HEK293 (cell line): ENCODE data around the gene PMM1.

Experiments used
- CTCF ChIA-PET: fragments of 350-600 bp; formaldehyde crosslinking; extraction: SDS; loops from one replicate; lab custom pipeline; 2021; ENCODE audit warnings: antibody characterized with exemption; lab: Yijun Ruan, JAX
- POLR2A ChIA-PET: fragments of 300-600 bp; formaldehyde crosslinking; extraction: SDS; loops from one replicate; lab custom pipeline; 2020; ENCODE audit warnings: antibody characterized with exemption, inconsistent platforms; lab: Yijun Ruan, JAX
- H3K27ac ChIP-seq: fragments of 200-500 bp; sonication (Bioruptor generic); 2 replicates; pipeline ENCODE4 v1.5.1; 2014; ENCODE audit warnings: low read depth, low read length, control low read depth, inconsistent platforms; ENCODE audit errors: extremely low read depth
- H3K36me3 ChIP-seq, 2 experiments: fragments of 200-500 bp in 1 of 2; sonication (Bioruptor generic) in 1 of 2; 1 replicate in 1 of 2; 2 replicates in 1 of 2; pipeline ENCODE4 v1.5.1; 2014 to 2017; ENCODE audit warnings: inconsistent platforms in 2 of 2, low read length in 2 of 2; ENCODE audit not compliant: control insufficient read depth in 2 of 2, insufficient read depth in 1 of 2
- H3K4me1 ChIP-seq: fragments of 200-500 bp; sonication (Bioruptor generic); 2 replicates; pipeline ENCODE4 v1.5.1; 2014; ENCODE audit warnings: mild to moderate bottlenecking, low read length, inconsistent platforms; ENCODE audit not compliant: control insufficient read depth, insufficient read depth
- H3K4me3 ChIP-seq: 2 replicates; pipeline ENCODE4 v1.5.1; 2011; ENCODE audit warnings: low read depth, mild to moderate bottlenecking, control low read depth, low read length, moderate library complexity
- H3K9me3 ChIP-seq: fragments of 200-500 bp; sonication (Bioruptor generic); 2 replicates; pipeline ENCODE4 v1.5.1; 2014; ENCODE audit warnings: low read depth, low read length, inconsistent platforms; ENCODE audit not compliant: control insufficient read depth, insufficient read depth
- BCL11A ChIP-seq: fragments of 450-650 bp; formaldehyde crosslinking; IDR thresholded peaks from 2 replicates; pipeline ENCODE4 v1.5.1; 2016; ENCODE audit warnings: low read depth, missing biosample characterization, missing genetic modification characterization
- GFI1B ChIP-seq: fragments of 450-650 bp; formaldehyde crosslinking; IDR thresholded peaks from 2 replicates; pipeline ENCODE4 v1.5.1; 2016; ENCODE audit warnings: missing biosample characterization, missing genetic modification characterization
- GLIS1 ChIP-seq: fragments of 450-650 bp; formaldehyde crosslinking; IDR thresholded peaks from 2 replicates; pipeline ENCODE4 v1.5.1; 2016; ENCODE audit warnings: missing biosample characterization, missing genetic modification characterization
- HOXC10 ChIP-seq: sonication (generic); formaldehyde crosslinking; IDR thresholded peaks from 2 replicates; pipeline ENCODE4 v1.8.1; 2023; ENCODE audit warnings: mild to moderate bottlenecking, missing genetic modification reagents
- KLF17 ChIP-seq: fragments of 450-650 bp; formaldehyde crosslinking; IDR thresholded peaks from 2 replicates; pipeline ENCODE4 v1.5.1; 2016; ENCODE audit warnings: missing biosample characterization, missing genetic modification characterization
- KLF8 ChIP-seq: fragments of 450-650 bp; formaldehyde crosslinking; IDR thresholded peaks from 2 replicates; pipeline ENCODE4 v1.5.1; 2016; ENCODE audit warnings: missing biosample characterization, missing genetic modification characterization
- OSR2 ChIP-seq: fragments of 450-650 bp; formaldehyde crosslinking; IDR thresholded peaks from 2 replicates; pipeline ENCODE4 v1.5.1; 2016; ENCODE audit warnings: missing biosample characterization, missing genetic modification characterization
- PRDM1 ChIP-seq: fragments of 450-650 bp; formaldehyde crosslinking; IDR thresholded peaks from 2 replicates; pipeline ENCODE4; 2016; ENCODE audit warnings: missing biosample characterization, missing genetic modification characterization
- SP7 ChIP-seq: fragments of 450-650 bp; formaldehyde crosslinking; IDR thresholded peaks from 2 replicates; pipeline ENCODE4 v1.5.1; 2016; ENCODE audit warnings: missing biosample characterization, missing genetic modification characterization
- WT1 ChIP-seq: fragments of 450-650 bp; formaldehyde crosslinking; IDR thresholded peaks from 2 replicates; pipeline ENCODE4 v1.5.1; 2016; ENCODE audit warnings: missing biosample characterization, missing genetic modification characterization
- ZFP3 ChIP-seq: fragments of 450-650 bp; formaldehyde crosslinking; IDR thresholded peaks from 2 replicates; pipeline ENCODE4 v1.5.1; 2016; ENCODE audit warnings: low read depth, missing biosample characterization, missing genetic modification characterization
- ZIC2 ChIP-seq: fragments of 450-650 bp; formaldehyde crosslinking; IDR thresholded peaks from 2 replicates; pipeline ENCODE4 v1.5.1; 2016; ENCODE audit warnings: missing biosample characterization, missing genetic modification characterization
- ZNF112 ChIP-seq: fragments of 450-650 bp; formaldehyde crosslinking; IDR thresholded peaks from 2 replicates; pipeline ENCODE4 v1.5.0; 2017; ENCODE audit warnings: missing biosample characterization, missing genetic modification characterization
- ZNF146 ChIP-seq: fragments of 450-650 bp; formaldehyde crosslinking; IDR thresholded peaks from 2 replicates; pipeline ENCODE4 v1.5.1; 2016; ENCODE audit warnings: missing biosample characterization, missing genetic modification characterization
- ZNF148 ChIP-seq: fragments of 450-650 bp; formaldehyde crosslinking; IDR thresholded peaks from 2 replicates; pipeline ENCODE4 v1.5.0; 2017; ENCODE audit warnings: missing biosample characterization, missing genetic modification characterization, borderline replicate concordance
- ZNF18 ChIP-seq: fragments of 450-650 bp; formaldehyde crosslinking; IDR thresholded peaks from 2 replicates; pipeline ENCODE4 v1.5.1; 2016; ENCODE audit warnings: missing biosample characterization, missing genetic modification characterization
- ZNF274 ChIP-seq, 2 experiments: fragments of 200-500 bp in 1 of 2; fragments of 450-650 bp in 1 of 2; sonication (Bioruptor generic) in 1 of 2; formaldehyde crosslinking in 1 of 2; IDR thresholded peaks; 2 replicates each; pipeline versions ENCODE4 v1.5.1 to v1.6.1; 2014 to 2016; ENCODE audit warnings: borderline replicate concordance in 1 of 2, inconsistent platforms in 1 of 2, low read length in 1 of 2, missing biosample characterization in 1 of 2, missing genetic modification characterization in 1 of 2
- ZNF341 ChIP-seq: fragments of 450-650 bp; formaldehyde crosslinking; IDR thresholded peaks from 2 replicates; pipeline ENCODE4; 2016; ENCODE audit warnings: low read depth, missing biosample characterization, missing genetic modification characterization
- ZNF404 ChIP-seq: fragments of 450-650 bp; formaldehyde crosslinking; IDR thresholded peaks from 2 replicates; pipeline ENCODE4 v1.5.1; 2017; ENCODE audit warnings: missing biosample characterization, missing genetic modification characterization
- ZNF530 ChIP-seq: fragments of 450-650 bp; formaldehyde crosslinking; IDR thresholded peaks from 2 replicates; pipeline ENCODE4 v1.5.1; 2016; ENCODE audit warnings: low read depth, missing biosample characterization, missing genetic modification characterization
- ZNF571 ChIP-seq: fragments of 450-650 bp; formaldehyde crosslinking; IDR thresholded peaks from 2 replicates; pipeline ENCODE4 v1.5.0; 2017; ENCODE audit warnings: missing biosample characterization, missing genetic modification characterization
- ZNF621 ChIP-seq: fragments of 450-650 bp; formaldehyde crosslinking; IDR thresholded peaks from 2 replicates; pipeline ENCODE4 v1.5.1; 2017; ENCODE audit warnings: missing biosample characterization, missing genetic modification characterization
- ZNF76 ChIP-seq: fragments of 450-650 bp; formaldehyde crosslinking; IDR thresholded peaks from 2 replicates; pipeline ENCODE4; 2016; ENCODE audit warnings: low read depth, missing biosample characterization, missing genetic modification characterization, borderline replicate concordance
- ZNF837 ChIP-seq: fragments of 450-650 bp; formaldehyde crosslinking; IDR thresholded peaks from 2 replicates; pipeline ENCODE4 v1.5.1; 2016; ENCODE audit warnings: missing biosample characterization, missing genetic modification characterization
- ZSCAN4 ChIP-seq: fragments of 450-650 bp; formaldehyde crosslinking; IDR thresholded peaks from 2 replicates; pipeline ENCODE4 v1.5.1; 2017; ENCODE audit warnings: missing biosample characterization, missing genetic modification characterization
- TF ChIP-seq, protein P1 (sequence below): fragments of 450-650 bp; formaldehyde crosslinking; IDR thresholded peaks from 2 replicates; pipeline ENCODE4 v1.5.1; 2016; ENCODE audit warnings: missing biosample characterization, missing genetic modification characterization

The PMM1 gene

DNA sequence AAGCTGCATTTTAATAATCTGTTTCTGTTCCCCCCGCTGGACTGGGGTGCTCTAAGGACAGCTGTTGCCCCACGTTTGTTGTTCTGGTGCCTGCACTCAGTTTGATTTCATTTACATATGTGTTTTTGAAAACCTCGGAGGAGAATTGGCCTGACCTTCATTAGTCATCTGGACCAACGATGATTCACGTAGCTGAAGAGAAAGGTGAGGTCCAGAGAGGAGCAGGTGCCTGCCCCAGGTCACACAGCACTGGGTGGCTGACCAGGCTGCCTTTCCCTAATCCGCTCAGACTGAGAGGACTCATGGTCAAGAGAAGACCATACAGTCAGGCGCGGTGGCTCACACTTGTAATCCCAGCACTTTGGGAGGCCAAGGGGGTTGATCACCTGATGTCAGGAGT lies 25.1 kb downstream of the PMM1 start:
- H3K4me1 ChIP-seq = peaks cover 3% of the 10 kb centered on the region
- TF ChIP-seq OSR2 (tag by site-specific recombination) (no peak), ZFP3 (tag by site-specific recombination) (no peak), ZNF404 (tag by site-specific recombination) (no peak), HOXC10 (no peak)
- H3K36me3 ChIP-seq = no peaks in the 10 kb centered on the region
- ChIA-PET CTCF (interaction anchor here (0.7 to 1.2 kb wide), 3 partner anchors 20 to 233 kb away, joined by 3 to 5 read pairs (median 3); partner anchors contain the start of gene POLR3H), POLR2A (interaction anchor here (0.6 kb wide), 1 partner anchor 160 kb away, joined by 3 read pairs; no protein-coding TSS in a partner anchor)
- H3K4me3 ChIP-seq = no peak overlapping the region
- no peaks in the 10 kb centered on the region for H3K9me3 ChIP-seq
- H3K27ac ChIP-seq = no peak overlapping the region

DNA sequence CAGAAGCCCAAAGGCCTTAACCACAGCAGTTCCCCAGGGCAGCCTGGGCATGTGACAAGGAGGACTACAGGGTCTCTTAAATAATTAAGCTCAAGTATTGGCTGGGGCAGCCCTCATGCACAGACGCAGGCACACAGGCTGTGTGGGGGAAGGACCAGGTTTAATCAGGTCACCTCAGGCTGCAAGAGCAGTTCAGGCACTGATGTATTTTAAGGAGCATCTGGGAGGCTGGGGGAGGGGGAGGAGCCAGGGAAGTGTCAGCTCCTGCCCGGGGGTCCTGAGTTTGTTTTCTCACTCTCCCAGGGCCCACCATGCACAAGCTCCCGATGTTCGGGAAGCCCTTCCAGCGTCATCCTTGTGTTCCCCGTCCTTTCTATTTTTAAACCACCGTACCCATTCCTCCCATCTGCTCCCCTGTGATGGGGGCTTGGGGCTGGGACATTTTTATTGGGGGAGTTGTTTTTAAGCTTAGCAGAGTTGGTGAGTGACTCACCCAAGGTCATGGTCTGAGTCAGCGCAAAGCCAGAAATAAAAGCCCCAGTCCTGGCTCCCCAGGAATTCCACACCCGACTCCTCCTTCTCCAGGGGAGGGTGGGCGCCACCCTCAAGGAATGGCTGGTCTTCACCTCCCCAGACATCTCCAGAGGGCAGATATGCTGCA lies 26.5 kb downstream of the PMM1 start:
- ChIA-PET CTCF (interaction anchor here (0.6 to 2.0 kb wide), 4 partner anchors 14 to 35 kb away, joined by 3 to 7 read pairs (median 4); partner anchors contain the start of gene POLR3H), POLR2A (interaction anchor here (0.6 to 12.8 kb wide), 6 partner anchors 12 to 117 kb away, joined by 3 to 105 read pairs (median 4); partner anchors contain the start of genes DESI1, PMM1 and TOB2)
- Histone ChIP-seq H3K4me1 (peaks cover 3% of the 10 kb centered on the region), H3K27ac (no peak overlapping the region), H3K36me3 (no peaks in the 10 kb centered on the region), H3K9me3 (no peaks in the 10 kb centered on the region), H3K4me3 (no peak overlapping the region)
- TF ChIP-seq ZNF112 (tag by site-specific recombination) = no peak
- no peak for TF ChIP-seq ZSCAN4
- peak; percentile 66 for TF ChIP-seq KLF17 (tag by site-specific recombination)
- TF ChIP-seq ZNF18 (tag by site-specific recombination) = no peak
- no peak for TF ChIP-seq ZNF530 (tag by site-specific recombination)
- no peak for TF ChIP-seq ZNF571 (tag by site-specific recombination)
- peak; percentile 93 for TF ChIP-seq GLIS1 (tag by site-specific recombination)
- no peak for TF ChIP-seq PRDM1 (tag by site-specific recombination)
- TF ChIP-seq ZNF621 (tag by site-specific recombination) = no peak
- no peak for TF ChIP-seq ZNF146
- TF ChIP-seq ZIC2 (tag by site-specific recombination) = 0 out of 2 replicates have a peak, but pooled peaks have one; percentile 4
- no peak for TF ChIP-seq KLF8 (tag by site-specific recombination)
- TF ChIP-seq SP7 (tag by site-specific recombination) = peak; percentile 26; the same call in 1 of the 2 replicates
- TF ChIP-seq ZNF76 = no peak
- peak; percentile 87 for TF ChIP-seq ZNF341 (tag by site-specific recombination)
- TF ChIP-seq ZNF148 (tag by site-specific recombination) = no peak
- no peak for TF ChIP-seq BCL11A (tag by site-specific recombination)
- TF ChIP-seq GFI1B = no peak
- 0 out of 2 replicates have a peak, but pooled peaks have one; percentile 33 for TF ChIP-seq WT1 (tag by site-specific recombination)
- no peak for TF ChIP-seq ZNF837 (tag by site-specific recombination)
- TF ChIP-seq, protein P1, sequence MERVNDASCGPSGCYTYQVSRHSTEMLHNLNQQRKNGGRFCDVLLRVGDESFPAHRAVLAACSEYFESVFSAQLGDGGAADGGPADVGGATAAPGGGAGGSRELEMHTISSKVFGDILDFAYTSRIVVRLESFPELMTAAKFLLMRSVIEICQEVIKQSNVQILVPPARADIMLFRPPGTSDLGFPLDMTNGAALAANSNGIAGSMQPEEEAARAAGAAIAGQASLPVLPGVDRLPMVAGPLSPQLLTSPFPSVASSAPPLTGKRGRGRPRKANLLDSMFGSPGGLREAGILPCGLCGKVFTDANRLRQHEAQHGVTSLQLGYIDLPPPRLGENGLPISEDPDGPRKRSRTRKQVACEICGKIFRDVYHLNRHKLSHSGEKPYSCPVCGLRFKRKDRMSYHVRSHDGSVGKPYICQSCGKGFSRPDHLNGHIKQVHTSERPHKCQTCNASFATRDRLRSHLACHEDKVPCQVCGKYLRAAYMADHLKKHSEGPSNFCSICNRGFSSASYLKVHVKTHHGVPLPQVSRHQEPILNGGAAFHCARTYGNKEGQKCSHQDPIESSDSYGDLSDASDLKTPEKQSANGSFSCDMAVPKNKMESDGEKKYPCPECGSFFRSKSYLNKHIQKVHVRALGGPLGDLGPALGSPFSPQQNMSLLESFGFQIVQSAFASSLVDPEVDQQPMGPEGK = peak; percentile 63
- no peak for TF ChIP-seq ZNF274 (IDR thresholded peaks at IDR 0.05; ENCODE audit: low read length)
- no peak for TF ChIP-seq ZNF274 (tag by site-specific recombination; IDR thresholded peaks at IDR 0.05; ENCODE audit: borderline replicate concordance)
